ENCODE results near the gene CATSPER3.

CATSPER3 gene

DNA sequence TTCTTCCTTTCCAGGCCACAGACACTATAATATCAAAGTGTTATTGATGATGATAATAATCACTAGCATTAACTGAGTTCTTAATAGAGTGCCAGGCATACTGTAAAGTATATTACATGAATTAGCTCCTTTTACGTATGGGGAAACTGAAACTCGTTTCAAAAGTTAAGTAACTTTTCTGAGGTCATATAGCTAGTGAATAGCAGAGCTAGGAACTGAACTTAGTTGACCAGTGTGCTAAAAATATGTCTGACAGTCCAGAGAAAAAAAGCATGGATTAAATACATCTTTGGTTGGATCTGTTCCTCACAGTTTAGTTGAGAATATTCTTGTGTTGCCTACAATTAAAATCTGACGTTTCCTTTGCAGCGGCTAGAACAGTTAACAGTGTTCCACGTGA is 18.4 kb upstream of the CATSPER3 start:
- CTCF ChIA-PET = interaction anchor here (1.6 to 1.9 kb wide), 3 partner anchors 12 to 23 kb away, joined by 4 to 6 read pairs (median 5); no protein-coding TSS in a partner anchor
- no peak for DNase-seq (ENCODE audit: extremely low spot score)
- POLR2A ChIA-PET = no interaction called here
- TF ChIP-seq CTCF (IDR thresholded peaks at IDR 0.05; ENCODE audit: control extremely low read depth, extremely low read depth, low read depth, missing control alignments) = no peak

DNA sequence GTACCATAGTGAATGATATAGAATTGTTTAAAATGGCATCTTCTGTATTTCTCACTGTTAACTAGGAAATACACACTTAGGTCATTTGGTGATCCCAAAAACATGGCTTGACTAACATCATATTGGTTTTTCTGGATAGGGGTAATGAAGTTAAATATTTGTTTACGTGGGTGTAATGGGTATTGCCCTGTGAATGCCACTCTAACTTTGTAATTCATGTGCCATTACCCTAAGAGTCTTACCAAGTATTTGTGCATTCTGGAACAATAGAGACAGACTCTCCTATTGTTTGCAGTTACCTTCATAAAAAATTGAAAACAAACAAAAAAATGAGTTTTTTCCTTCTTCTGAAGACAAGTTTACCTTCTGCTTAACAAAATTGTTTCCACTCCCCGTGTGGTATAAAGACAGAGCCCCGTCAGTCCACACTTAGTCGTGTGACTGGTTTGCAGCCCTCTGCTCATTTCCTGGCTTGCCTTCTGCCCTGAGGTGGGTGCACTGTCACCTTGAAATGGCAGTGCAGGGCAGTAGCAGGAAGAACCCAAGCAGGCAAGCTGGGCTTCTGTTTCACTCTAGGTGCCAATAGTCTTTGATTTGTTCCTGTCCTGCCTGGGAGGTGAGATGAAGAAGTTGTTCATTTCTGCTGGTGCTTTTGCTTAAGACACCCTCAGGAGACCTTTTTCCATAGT is 9.6 kb upstream of the CATSPER3 start:
- TF ChIP-seq CTCF (IDR thresholded peaks at IDR 0.05; ENCODE audit: control extremely low read depth, extremely low read depth, low read depth, missing control alignments) = no peak
- DNase-seq (ENCODE audit: extremely low spot score) = no peak
- ChIA-PET POLR2A (no interaction called here), CTCF (no interaction called here)

- CTCF ChIA-PET = no interaction called here
Measured at GRCh38 chr5:134958755-134959154, 9.0 kb upstream of the CATSPER3 start.

GRCh38 chr5:134963098-134963497 is 4.6 kb upstream of the CATSPER3 start:
- no peak for TF ChIP-seq CTCF (IDR thresholded peaks at IDR 0.05; ENCODE audit: control extremely low read depth, extremely low read depth, low read depth, missing control alignments)
- DNase-seq (ENCODE audit: extremely low spot score) = no peak

More at GRCh38 chr5:134958755-134959154, 9.0 kb upstream of the CATSPER3 start:
- POLR2A ChIA-PET = no interaction called here
- DNase-seq (ENCODE audit: extremely low spot score) = no peak
- TF ChIP-seq CTCF (IDR thresholded peaks at IDR 0.05; ENCODE audit: control extremely low read depth, extremely low read depth, low read depth, missing control alignments) = no peak

GRCh38 chr5:134964359-134965270 is 3.1 kb upstream of the CATSPER3 start:
- ChIA-PET POLR2A (no interaction called here), CTCF (interaction anchor here (0.8 kb wide), 1 partner anchor 16 kb away, joined by 4 read pairs; no protein-coding TSS in a partner anchor)
- no peak for TF ChIP-seq CTCF (IDR thresholded peaks at IDR 0.05; ENCODE audit: control extremely low read depth, extremely low read depth, low read depth, missing control alignments)
- no peak for DNase-seq (ENCODE audit: extremely low spot score)

More at GRCh38 chr5:134963098-134963497, 4.6 kb upstream of the CATSPER3 start:
- ChIA-PET CTCF (no interaction called here), POLR2A (no interaction called here)

GRCh38 chr5:134965271-134965825 is 2.4 kb upstream of the CATSPER3 start:
- CTCF ChIA-PET = interaction anchor here (0.8 kb wide), 1 partner anchor 17 kb away, joined by 4 read pairs; no protein-coding TSS in a partner anchor
- no peak for DNase-seq (ENCODE audit: extremely low spot score)
- no peak for TF ChIP-seq CTCF (IDR thresholded peaks at IDR 0.05; ENCODE audit: control extremely low read depth, extremely low read depth, low read depth, missing control alignments)
- POLR2A ChIA-PET = no interaction called here
